Measurements from ENCODE around the gene ING3. TPM values are rescaled to one million over a fixed set of nuclear protein-coding genes. Genes with fewer than 3 reads are reported as not detected.

ING3 gene
- polyA plus RNA-seq, 1 of the 3 experiments (the other 2 are of a cell fraction), result 8.3 TPM

DNA sequence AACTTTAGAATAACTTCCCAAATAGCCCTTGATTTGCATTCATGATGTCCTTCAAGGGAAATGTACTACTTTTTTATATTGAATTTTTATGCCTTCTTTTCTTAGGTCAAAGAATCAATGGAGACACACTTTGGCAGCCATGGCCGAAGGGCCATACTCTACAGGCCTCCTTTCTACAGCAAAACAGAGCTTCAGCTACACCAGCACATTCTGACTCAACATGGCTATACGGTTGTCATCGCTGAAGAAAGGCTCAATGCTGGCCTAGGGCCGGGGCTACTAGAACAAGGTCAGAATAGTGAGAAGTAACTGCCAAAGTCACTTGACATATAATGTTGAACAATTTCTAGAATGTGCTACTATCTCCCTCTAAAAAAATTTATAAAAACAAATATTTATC lies 65.0 kb downstream of the ING3 start:
- 89% methylated on average over 4 of the region's 4 CpGs for WGBS (ENCODE audit: low lambda C conversion rate)
- TF ChIP-seq RXRA (IDR thresholded peaks at IDR 0.05; ENCODE audit: borderline replicate concordance, low read depth) (no peak), FOXM1 (IDR thresholded peaks at IDR 0.05; ENCODE audit: low read depth) (no peak), EZH2phosphoT487 (IDR thresholded peaks at IDR 0.05; ENCODE audit: borderline replicate concordance, low read depth) (no peak), EP300 (IDR thresholded peaks at IDR 0.05; ENCODE audit: borderline replicate concordance in 1 of 2, low read depth in 1 of 2, low read length in 1 of 2) (no peak)
- TF ChIP-seq, protein P1, sequence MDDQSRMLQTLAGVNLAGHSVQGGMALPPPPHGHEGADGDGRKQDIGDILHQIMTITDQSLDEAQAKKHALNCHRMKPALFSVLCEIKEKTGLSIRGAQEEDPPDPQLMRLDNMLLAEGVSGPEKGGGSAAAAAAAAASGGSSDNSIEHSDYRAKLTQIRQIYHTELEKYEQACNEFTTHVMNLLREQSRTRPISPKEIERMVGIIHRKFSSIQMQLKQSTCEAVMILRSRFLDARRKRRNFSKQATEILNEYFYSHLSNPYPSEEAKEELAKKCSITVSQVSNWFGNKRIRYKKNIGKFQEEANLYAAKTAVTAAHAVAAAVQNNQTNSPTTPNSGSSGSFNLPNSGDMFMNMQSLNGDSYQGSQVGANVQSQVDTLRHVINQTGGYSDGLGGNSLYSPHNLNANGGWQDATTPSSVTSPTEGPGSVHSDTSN (IDR thresholded peaks at IDR 0.05), result no peak
- no peaks in the 10 kb centered on the region for H3K79me2 ChIP-seq (ENCODE audit: insufficient read depth)
- H3K9me2 ChIP-seq, result no peaks in the 10 kb centered on the region
- no peak for DNase-seq
- H4K20me1 ChIP-seq (ENCODE audit: insufficient read depth), result no peaks in the 10 kb centered on the region
- no peak overlapping the region for H3K9ac ChIP-seq
- peaks cover 0 to 6% of the 10 kb centered on the region in 2 experiments; a peak in 3 of 4 replicates for H3K4me1 ChIP-seq (ENCODE audit: control insufficient read depth in 1 of 2, insufficient read depth in 2 of 2, low read depth in 1 of 2, low read length in 1 of 2)
- no peak overlapping the region for H3K4me2 ChIP-seq
- no peak overlapping the region for H3K27ac ChIP-seq (ENCODE audit: low read depth in 2 of 2, low read length in 1 of 2)
- POLR2A ChIA-PET, result no interaction called here
- H3K27me3 ChIP-seq (ENCODE audit: insufficient read depth), result no peaks in the 10 kb centered on the region
- no peak overlapping the region for H3K4me3 ChIP-seq (ENCODE audit: low read depth in 2 of 2, low read length in 1 of 2)
- CTCF ChIA-PET, result interaction anchor here (0.8 to 3.4 kb wide), 5 partner anchors 13 to 210 kb away, joined by 3 to 12 read pairs (median 3); partner anchors contain the start of gene CPED1
- H3F3A ChIP-seq (replicated peaks; ENCODE audit: insufficient read depth), result peaks cover 15% of the 10 kb centered on the region
- no peaks in the 10 kb centered on the region for H3K9me3 ChIP-seq
- H2AFZ ChIP-seq (ENCODE audit: low read depth), result no peak overlapping the region
- no peaks in the 10 kb centered on the region for H3K36me3 ChIP-seq (replicated peaks in 1 of 2; ENCODE audit: control insufficient read depth in 1 of 2, insufficient read depth in 2 of 2, low read length in 1 of 2)

DNA sequence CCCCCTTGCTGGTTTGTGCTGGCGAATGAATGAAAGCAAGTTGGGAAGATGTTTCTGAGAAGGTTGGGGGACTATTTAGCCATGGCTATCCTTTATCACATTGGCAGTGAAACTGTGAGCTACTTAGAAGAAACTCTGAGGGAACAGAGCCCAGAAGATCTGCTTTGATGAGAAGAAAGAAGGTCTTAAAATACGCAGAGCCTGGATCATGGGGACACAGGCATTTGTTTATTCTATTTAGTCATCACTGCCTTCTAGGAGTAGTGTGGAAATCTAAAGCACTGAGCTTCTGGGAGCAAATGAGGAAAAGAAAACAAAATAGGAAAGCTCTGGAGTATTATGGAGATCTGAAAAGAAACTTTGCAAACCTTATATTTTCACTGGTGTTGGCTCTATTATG lies 66.4 kb downstream of the ING3 start:
- ChIA-PET POLR2A (no interaction called here), CTCF (interaction anchor here (0.9 to 3.4 kb wide), 10 partner anchors 11 to 351 kb away, joined by 3 to 12 read pairs (median 3); partner anchors contain the start of gene CPED1)
- Histone ChIP-seq H3K9me2 (no peaks in the 10 kb centered on the region), H3K27ac (ENCODE audit: low read depth in 2 of 2, low read length in 1 of 2) (no peak overlapping the region), H3K9ac (no peak overlapping the region), H3K4me2 (no peak overlapping the region), H3K79me2 (ENCODE audit: insufficient read depth) (no peaks in the 10 kb centered on the region), H3K27me3 (ENCODE audit: insufficient read depth) (no peaks in the 10 kb centered on the region), H3K4me3 (ENCODE audit: low read depth in 2 of 2, low read length in 1 of 2) (no peak overlapping the region), H4K20me1 (ENCODE audit: insufficient read depth) (no peaks in the 10 kb centered on the region), H2AFZ (ENCODE audit: low read depth) (no peak overlapping the region), H3K36me3 (replicated peaks in 1 of 2; ENCODE audit: control insufficient read depth in 1 of 2, insufficient read depth in 2 of 2, low read length in 1 of 2) (no peaks in the 10 kb centered on the region), H3F3A (replicated peaks; ENCODE audit: insufficient read depth) (peaks cover 20% of the 10 kb centered on the region), H3K9me3 (no peaks in the 10 kb centered on the region), H3K4me1 (ENCODE audit: control insufficient read depth in 1 of 2, insufficient read depth in 2 of 2, low read depth in 1 of 2, low read length in 1 of 2) (peaks cover 0 to 7% of the 10 kb centered on the region in 2 experiments; a peak in 3 of 4 replicates)
- 81% methylated on average over 2 of the region's 2 CpGs for WGBS (ENCODE audit: low lambda C conversion rate)
- no peak for DNase-seq
- TF ChIP-seq GABPA (IDR thresholded peaks at IDR 0.05; ENCODE audit: low read depth) (no peak), TCF12 (IDR thresholded peaks at IDR 0.05) (no peak), ELF1 (IDR thresholded peaks at IDR 0.05) (no peak), TEAD4 (IDR thresholded peaks at IDR 0.05; ENCODE audit: borderline replicate concordance, insufficient read depth) (no peak), YY1 (IDR thresholded peaks at IDR 0.05; ENCODE audit: low read depth) (no peak), MEF2A (IDR thresholded peaks at IDR 0.05; ENCODE audit: borderline replicate concordance, low read depth) (no peak), FOXJ3 (CRISPR knock-in tag; IDR thresholded peaks at IDR 0.05) (no peak)
- TF ChIP-seq, protein P2, sequence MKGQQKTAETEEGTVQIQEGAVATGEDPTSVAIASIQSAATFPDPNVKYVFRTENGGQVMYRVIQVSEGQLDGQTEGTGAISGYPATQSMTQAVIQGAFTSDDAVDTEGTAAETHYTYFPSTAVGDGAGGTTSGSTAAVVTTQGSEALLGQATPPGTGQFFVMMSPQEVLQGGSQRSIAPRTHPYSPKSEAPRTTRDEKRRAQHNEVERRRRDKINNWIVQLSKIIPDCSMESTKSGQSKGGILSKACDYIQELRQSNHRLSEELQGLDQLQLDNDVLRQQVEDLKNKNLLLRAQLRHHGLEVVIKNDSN (IDR thresholded peaks at IDR 0.05; ENCODE audit: borderline replicate concordance, low read depth), result no peak
- TF ChIP-seq, protein P3, sequence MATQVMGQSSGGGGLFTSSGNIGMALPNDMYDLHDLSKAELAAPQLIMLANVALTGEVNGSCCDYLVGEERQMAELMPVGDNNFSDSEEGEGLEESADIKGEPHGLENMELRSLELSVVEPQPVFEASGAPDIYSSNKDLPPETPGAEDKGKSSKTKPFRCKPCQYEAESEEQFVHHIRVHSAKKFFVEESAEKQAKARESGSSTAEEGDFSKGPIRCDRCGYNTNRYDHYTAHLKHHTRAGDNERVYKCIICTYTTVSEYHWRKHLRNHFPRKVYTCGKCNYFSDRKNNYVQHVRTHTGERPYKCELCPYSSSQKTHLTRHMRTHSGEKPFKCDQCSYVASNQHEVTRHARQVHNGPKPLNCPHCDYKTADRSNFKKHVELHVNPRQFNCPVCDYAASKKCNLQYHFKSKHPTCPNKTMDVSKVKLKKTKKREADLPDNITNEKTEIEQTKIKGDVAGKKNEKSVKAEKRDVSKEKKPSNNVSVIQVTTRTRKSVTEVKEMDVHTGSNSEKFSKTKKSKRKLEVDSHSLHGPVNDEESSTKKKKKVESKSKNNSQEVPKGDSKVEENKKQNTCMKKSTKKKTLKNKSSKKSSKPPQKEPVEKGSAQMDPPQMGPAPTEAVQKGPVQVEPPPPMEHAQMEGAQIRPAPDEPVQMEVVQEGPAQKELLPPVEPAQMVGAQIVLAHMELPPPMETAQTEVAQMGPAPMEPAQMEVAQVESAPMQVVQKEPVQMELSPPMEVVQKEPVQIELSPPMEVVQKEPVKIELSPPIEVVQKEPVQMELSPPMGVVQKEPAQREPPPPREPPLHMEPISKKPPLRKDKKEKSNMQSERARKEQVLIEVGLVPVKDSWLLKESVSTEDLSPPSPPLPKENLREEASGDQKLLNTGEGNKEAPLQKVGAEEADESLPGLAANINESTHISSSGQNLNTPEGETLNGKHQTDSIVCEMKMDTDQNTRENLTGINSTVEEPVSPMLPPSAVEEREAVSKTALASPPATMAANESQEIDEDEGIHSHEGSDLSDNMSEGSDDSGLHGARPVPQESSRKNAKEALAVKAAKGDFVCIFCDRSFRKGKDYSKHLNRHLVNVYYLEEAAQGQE (IDR thresholded peaks at IDR 0.05; ENCODE audit: low read depth, low read length), result no peak
- TF ChIP-seq, protein P4, sequence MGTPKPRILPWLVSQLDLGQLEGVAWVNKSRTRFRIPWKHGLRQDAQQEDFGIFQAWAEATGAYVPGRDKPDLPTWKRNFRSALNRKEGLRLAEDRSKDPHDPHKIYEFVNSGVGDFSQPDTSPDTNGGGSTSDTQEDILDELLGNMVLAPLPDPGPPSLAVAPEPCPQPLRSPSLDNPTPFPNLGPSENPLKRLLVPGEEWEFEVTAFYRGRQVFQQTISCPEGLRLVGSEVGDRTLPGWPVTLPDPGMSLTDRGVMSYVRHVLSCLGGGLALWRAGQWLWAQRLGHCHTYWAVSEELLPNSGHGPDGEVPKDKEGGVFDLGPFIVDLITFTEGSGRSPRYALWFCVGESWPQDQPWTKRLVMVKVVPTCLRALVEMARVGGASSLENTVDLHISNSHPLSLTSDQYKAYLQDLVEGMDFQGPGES (IDR thresholded peaks at IDR 0.05; ENCODE audit: low read depth, low read length), result no peak
- TF ChIP-seq, protein P5, sequence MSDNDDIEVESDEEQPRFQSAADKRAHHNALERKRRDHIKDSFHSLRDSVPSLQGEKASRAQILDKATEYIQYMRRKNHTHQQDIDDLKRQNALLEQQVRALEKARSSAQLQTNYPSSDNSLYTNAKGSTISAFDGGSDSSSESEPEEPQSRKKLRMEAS (IDR thresholded peaks at IDR 0.05; ENCODE audit: low read depth), result no peak
- TF ChIP-seq, protein P6, sequence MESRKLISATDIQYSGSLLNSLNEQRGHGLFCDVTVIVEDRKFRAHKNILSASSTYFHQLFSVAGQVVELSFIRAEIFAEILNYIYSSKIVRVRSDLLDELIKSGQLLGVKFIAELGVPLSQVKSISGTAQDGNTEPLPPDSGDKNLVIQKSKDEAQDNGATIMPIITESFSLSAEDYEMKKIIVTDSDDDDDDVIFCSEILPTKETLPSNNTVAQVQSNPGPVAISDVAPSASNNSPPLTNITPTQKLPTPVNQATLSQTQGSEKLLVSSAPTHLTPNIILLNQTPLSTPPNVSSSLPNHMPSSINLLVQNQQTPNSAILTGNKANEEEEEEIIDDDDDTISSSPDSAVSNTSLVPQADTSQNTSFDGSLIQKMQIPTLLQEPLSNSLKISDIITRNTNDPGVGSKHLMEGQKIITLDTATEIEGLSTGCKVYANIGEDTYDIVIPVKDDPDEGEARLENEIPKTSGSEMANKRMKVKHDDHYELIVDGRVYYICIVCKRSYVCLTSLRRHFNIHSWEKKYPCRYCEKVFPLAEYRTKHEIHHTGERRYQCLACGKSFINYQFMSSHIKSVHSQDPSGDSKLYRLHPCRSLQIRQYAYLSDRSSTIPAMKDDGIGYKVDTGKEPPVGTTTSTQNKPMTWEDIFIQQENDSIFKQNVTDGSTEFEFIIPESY (IDR thresholded peaks at IDR 0.05; ENCODE audit: borderline replicate concordance, low read depth), result no peak
- TF ChIP-seq, protein P7, sequence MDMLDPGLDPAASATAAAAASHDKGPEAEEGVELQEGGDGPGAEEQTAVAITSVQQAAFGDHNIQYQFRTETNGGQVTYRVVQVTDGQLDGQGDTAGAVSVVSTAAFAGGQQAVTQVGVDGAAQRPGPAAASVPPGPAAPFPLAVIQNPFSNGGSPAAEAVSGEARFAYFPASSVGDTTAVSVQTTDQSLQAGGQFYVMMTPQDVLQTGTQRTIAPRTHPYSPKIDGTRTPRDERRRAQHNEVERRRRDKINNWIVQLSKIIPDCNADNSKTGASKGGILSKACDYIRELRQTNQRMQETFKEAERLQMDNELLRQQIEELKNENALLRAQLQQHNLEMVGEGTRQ (IDR thresholded peaks at IDR 0.05; ENCODE audit: borderline replicate concordance, low read depth, low read length), result no peak

All from SK-N-SH (cell line).